Stimulated activated naive B cell treated with anti-CD40 and anti-IgM and Interleukin-4, amounts not matched to agents 10 μg/mL and 1 μg/mL and 100 μg/mL, for 72 hours (primary cell): ENCODE measurements around the gene NLRP6.
"Not testable (repeated sequence)": the region's sequence is repeated elsewhere in the genome, so short reads cannot be mapped to it uniquely, and the experiment has no call there.

Source experiments
- ATAC-seq, 2 donors: fragments of 150-1000 bp; cut with Tn5 transposase; replicated peaks; 2 replicates each; pipeline ENCODE4 v1.10.0; 2021; ENCODE audit warnings: moderate library complexity in 1 of 2
- DNase-seq: peaks from one replicate; pipeline ENCODE4 v3.0.0; 2021
- H3K27ac Mint-ChIP-seq: one replicate; pipeline ENCODE4 v1.8.0; 2022; ENCODE audit warnings: mild to moderate bottlenecking, mixed read lengths
- H3K27me3 Mint-ChIP-seq, 2 donors: one replicate each; pipeline ENCODE4 v1.8.0; 2022; ENCODE audit warnings: mixed read lengths in 2 of 2
- H3K36me3 Mint-ChIP-seq, 2 donors: one replicate each; pipeline ENCODE4 v1.8.0; 2022; ENCODE audit warnings: mixed read lengths in 2 of 2, mild to moderate bottlenecking in 1 of 2
- H3K4me1 Mint-ChIP-seq, 2 donors: one replicate each; pipeline ENCODE4 v1.8.0; 2022; ENCODE audit warnings: mixed read lengths in 2 of 2, mild to moderate bottlenecking in 1 of 2
- H3K4me3 Mint-ChIP-seq, 2 donors: one replicate each; pipeline ENCODE4 v1.8.0; 2022; ENCODE audit warnings: mild to moderate bottlenecking in 2 of 2, mixed read lengths in 2 of 2, moderate library complexity in 1 of 2
- H3K9me3 Mint-ChIP-seq, 2 donors: one replicate each; pipeline ENCODE4 v1.8.0; 2022; ENCODE audit warnings: mixed read lengths in 2 of 2, mild to moderate bottlenecking in 1 of 2

The NLRP6 gene

GRCh38 chr11:330694-331357 is 52.6 kb downstream of the NLRP6 start:
- Mint-ChIP-seq H3K9me3 (no peaks in the 10 kb centered on the region), H3K36me3 (no peaks in the 10 kb centered on the region), H3K27ac (no peak overlapping the region), H3K4me3 (peak overlapping the region; percentile 20 to 32), H3K4me1 (peaks cover 38 to 51% of the 10 kb centered on the region in 2 donors), H3K27me3 (no peaks in the 10 kb centered on the region)
- ATAC-seq (no peak), DNase-seq (no peak)

- ATAC-seq = no peak
- Mint-ChIP-seq H3K4me1 (peaks cover 40 to 51% of the 10 kb centered on the region in 2 donors), H3K4me3 (peak overlapping the region in 1 of 2 donors; percentile 32), H3K36me3 (no peaks in the 10 kb centered on the region), H3K27ac (no peak overlapping the region), H3K9me3 (no peaks in the 10 kb centered on the region), H3K27me3 (no peaks in the 10 kb centered on the region)
- DNase-seq = no peak
Observed at GRCh38 chr11:331358-332060, 53.3 kb downstream of the NLRP6 start.

GRCh38 chr11:332651-333480 is 54.7 kb downstream of the NLRP6 start:
- H3K4me1 Mint-ChIP-seq = peaks cover 37 to 45% of the 10 kb centered on the region in 2 donors
- H3K36me3 Mint-ChIP-seq = no peaks in the 10 kb centered on the region

GRCh38 chr11:333616-334263 is 55.5 kb downstream of the NLRP6 start:
- Mint-ChIP-seq H3K4me1 (peaks cover 35 to 45% of the 10 kb centered on the region in 2 donors), H3K27ac (peak overlapping the region; percentile 6)
- not testable (repeated sequence) for H3K36me3 Mint-ChIP-seq, H3K27me3 Mint-ChIP-seq, ATAC-seq, DNase-seq, H3K4me3 Mint-ChIP-seq, H3K9me3 Mint-ChIP-seq

More at GRCh38 chr11:332651-333480, 54.7 kb downstream of the NLRP6 start:
- H3K9me3 Mint-ChIP-seq = no peaks in the 10 kb centered on the region
- DNase-seq = no peak
- H3K27me3 Mint-ChIP-seq = no peaks in the 10 kb centered on the region
- no peak overlapping the region for H3K27ac Mint-ChIP-seq
- no peak overlapping the region for H3K4me3 Mint-ChIP-seq
- no peak for ATAC-seq

- H3K4me3 Mint-ChIP-seq = no peak overlapping the region
- H3K36me3 Mint-ChIP-seq = no peaks in the 10 kb centered on the region
- no peak overlapping the region for H3K27ac Mint-ChIP-seq
- no peaks in the 10 kb centered on the region for H3K27me3 Mint-ChIP-seq
- H3K9me3 Mint-ChIP-seq = no peaks in the 10 kb centered on the region
- H3K4me1 Mint-ChIP-seq = peaks cover 34 to 38% of the 10 kb centered on the region in 2 donors
- no peak for DNase-seq
- no peak for ATAC-seq
Observed at GRCh38 chr11:334264-334994, 56.2 kb downstream of the NLRP6 start.
